OCI-LY1 (cell line): Measurements from ENCODE around the gene BIN1.

Experiments used
- H2AFZ ChIP-seq: fragments of 200-600 bp; sonication (generic), shearing (Covaris generic); 2 replicates; pipeline ENCODE4 v1.6.0; 2014; ENCODE audit warnings: antibody characterized with exemption, mild to moderate bottlenecking, low read length
- H3F3A ChIP-seq: fragments of 200-600 bp; sonication (generic), shearing (Covaris generic); 2 replicates; pipeline ENCODE4 v1.6.0; 2014; ENCODE audit warnings: mild to moderate bottlenecking, antibody characterized with exemption, low read length, moderate library complexity; ENCODE audit not compliant: insufficient read depth
- H3K27ac ChIP-seq: fragments of 200-600 bp; sonication (generic); 2 replicates; pipeline ENCODE4 v1.5.1; 2014; ENCODE audit warnings: low read length, mixed run types, mild to moderate bottlenecking, low read depth; ENCODE audit not compliant: poor library complexity, severe bottlenecking
- H3K27me3 ChIP-seq: fragments of 200-600 bp; sonication (generic); 2 replicates; pipeline ENCODE4 v1.6.0; 2014; ENCODE audit warnings: antibody characterized with exemption, mild to moderate bottlenecking, low read length, moderate library complexity; ENCODE audit not compliant: insufficient read depth
- H3K36me3 ChIP-seq: fragments of 200-600 bp; sonication (generic); 2 replicates; pipeline ENCODE4 v1.6.1; 2014; ENCODE audit warnings: mild to moderate bottlenecking, antibody characterized with exemption, low read length, moderate library complexity, mixed read lengths; ENCODE audit not compliant: insufficient read depth
- H3K4me1 ChIP-seq: fragments of 200-600 bp; sonication (generic); 2 replicates; pipeline ENCODE4 v1.5.1; 2014; ENCODE audit warnings: mild to moderate bottlenecking, low read length, moderate library complexity; ENCODE audit not compliant: insufficient read depth, severe bottlenecking
- H3K4me2 ChIP-seq: fragments of 200-600 bp; sonication (generic), shearing (Covaris generic); 2 replicates; pipeline ENCODE4 v1.6.1; 2014; ENCODE audit warnings: low read length
- H3K4me3 ChIP-seq: fragments of 200-600 bp; sonication (generic); 2 replicates; pipeline ENCODE4 v1.5.1; 2014; ENCODE audit warnings: low read length, low read depth, mild to moderate bottlenecking, mixed read lengths; ENCODE audit not compliant: poor library complexity, severe bottlenecking
- H3K79me2 ChIP-seq: fragments of 200-600 bp; shearing (Covaris generic); 2 replicates; pipeline ENCODE4 v1.6.1; 2016; ENCODE audit warnings: mixed run types, low read length, mixed read lengths; ENCODE audit not compliant: insufficient read depth
- H3K9ac ChIP-seq: fragments of 200-600 bp; sonication (generic), shearing (Covaris generic); 2 replicates; pipeline ENCODE4 v1.6.1; 2014; ENCODE audit warnings: mild to moderate bottlenecking, low read length, mixed read lengths
- H3K9me2 ChIP-seq: fragments of 200-600 bp; sonication (generic), shearing (Covaris generic); 2 replicates; pipeline ENCODE4 v1.6.1; 2014; ENCODE audit warnings: low read depth, mild to moderate bottlenecking, low read length, mixed read lengths
- H3K9me3 ChIP-seq: fragments of 200-600 bp; shearing (Covaris generic); 2 replicates; pipeline ENCODE4 v1.6.1; 2014; ENCODE audit warnings: low read length, mixed read lengths
- H4K20me1 ChIP-seq: fragments of 200-600 bp; sonication (generic), shearing (Covaris generic); 2 replicates; pipeline ENCODE4 v1.6.0; 2016; ENCODE audit warnings: mild to moderate bottlenecking, low read length; ENCODE audit not compliant: insufficient read depth
- CTCF ChIP-seq: fragments of 200-600 bp; sonication (generic), shearing (Covaris generic); IDR thresholded peaks from 2 replicates; pipeline ENCODE4 v1.5.1; 2017; ENCODE audit warnings: mild to moderate bottlenecking, antibody characterized with exemption, low read length, moderate library complexity, mixed read lengths
- EZH2 ChIP-seq: fragments of 200-600 bp; sonication (generic), shearing (Covaris generic); IDR thresholded peaks from 2 replicates; pipeline ENCODE4 v1.8.0; 2017; ENCODE audit warnings: borderline replicate concordance, mixed run types, mild to moderate bottlenecking, antibody characterized with exemption, low read length, moderate library complexity, mixed read lengths

BIN1 gene

GRCh38 chr2:127014630-127015029 is 92.3 kb downstream of the BIN1 start:
- H3K4me3 ChIP-seq, result no peak overlapping the region
- no peak overlapping the region for H3K9ac ChIP-seq
- no peaks in the 10 kb centered on the region for H3K4me1 ChIP-seq
- H3F3A ChIP-seq, result no peaks in the 10 kb centered on the region
- H3K27ac ChIP-seq, result no peak overlapping the region
- no peaks in the 10 kb centered on the region for H3K36me3 ChIP-seq
- H3K27me3 ChIP-seq, result no peaks in the 10 kb centered on the region; the same call in 1 of the 2 replicates
- no peaks in the 10 kb centered on the region for H3K9me2 ChIP-seq
- H3K9me3 ChIP-seq, result no peaks in the 10 kb centered on the region
- no peak overlapping the region for H2AFZ ChIP-seq
- H4K20me1 ChIP-seq, result no peaks in the 10 kb centered on the region
- no peak overlapping the region for H3K4me2 ChIP-seq
- no peaks in the 10 kb centered on the region for H3K79me2 ChIP-seq
- TF ChIP-seq EZH2, result no peak
- TF ChIP-seq CTCF, result no peak

DNA sequence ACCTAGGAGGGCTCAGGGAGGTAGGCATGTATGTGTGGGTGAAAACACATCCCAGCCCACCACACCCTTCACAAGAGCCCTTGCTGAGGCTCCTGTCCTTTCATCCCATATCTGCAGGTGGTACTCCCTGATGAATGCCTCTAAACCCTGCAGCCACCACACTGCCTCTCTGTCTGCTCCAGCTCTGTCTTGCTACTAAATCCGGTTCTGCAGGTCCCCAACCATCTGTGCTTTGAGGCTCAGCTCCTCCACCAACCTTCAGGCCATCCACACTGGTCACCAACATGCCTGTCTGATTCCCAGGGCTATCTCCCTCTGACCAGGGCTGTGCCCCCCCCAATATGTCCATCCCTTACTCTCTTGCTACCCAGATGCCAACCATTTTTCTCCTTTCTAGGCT is 92.7 kb downstream of the BIN1 start:
- no peak overlapping the region for H3K9ac ChIP-seq
- no peaks in the 10 kb centered on the region for H3K9me2 ChIP-seq
- H3K4me3 ChIP-seq, result no peak overlapping the region
- no peaks in the 10 kb centered on the region for H3K4me1 ChIP-seq
- TF ChIP-seq CTCF (no peak), EZH2 (no peak)
- no peak overlapping the region for H3K27ac ChIP-seq
- H3K36me3 ChIP-seq, result no peaks in the 10 kb centered on the region
- no peaks in the 10 kb centered on the region for H3F3A ChIP-seq
- no peak overlapping the region for H3K4me2 ChIP-seq
- no peaks in the 10 kb centered on the region for H4K20me1 ChIP-seq
- H3K27me3 ChIP-seq, result no peaks in the 10 kb centered on the region; the same call in 1 of the 2 replicates
- no peaks in the 10 kb centered on the region for H3K9me3 ChIP-seq
- H2AFZ ChIP-seq, result no peak overlapping the region
- no peaks in the 10 kb centered on the region for H3K79me2 ChIP-seq

DNA sequence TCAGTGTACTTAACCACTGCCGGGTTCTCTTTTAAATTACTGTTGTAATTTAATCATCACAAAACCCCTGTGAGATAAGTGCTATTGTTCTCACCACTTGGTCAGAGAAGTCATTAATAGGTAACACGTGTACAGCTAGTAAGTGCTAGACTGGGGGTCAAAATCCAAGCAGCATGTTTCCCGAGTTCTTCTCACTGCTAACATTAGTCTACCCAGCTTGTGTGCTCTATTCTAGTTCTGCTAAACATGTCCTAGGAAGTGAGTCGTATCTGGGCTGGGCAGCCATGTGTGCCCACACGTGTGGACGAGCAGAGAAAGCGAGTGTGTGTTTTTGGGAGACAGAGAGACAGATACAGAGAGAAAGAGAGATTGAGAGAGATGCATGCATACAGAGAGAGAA is 94.1 kb downstream of the BIN1 start:
- H3K4me1 ChIP-seq, result no peaks in the 10 kb centered on the region

More for the DNA sequence above, 94.1 kb downstream of the BIN1 start:
- Histone ChIP-seq H3K9me3 (no peaks in the 10 kb centered on the region), H3K4me3 (no peak overlapping the region), H3K9ac (no peak overlapping the region), H3K36me3 (no peaks in the 10 kb centered on the region), H3K4me2 (no peak overlapping the region), H4K20me1 (no peaks in the 10 kb centered on the region), H3K9me2 (no peaks in the 10 kb centered on the region), H2AFZ (no peak overlapping the region), H3K27me3 (no peaks in the 10 kb centered on the region; the same call in 1 of the 2 replicates), H3K27ac (no peak overlapping the region), H3K79me2 (no peaks in the 10 kb centered on the region), H3F3A (no peaks in the 10 kb centered on the region)
- no peak for TF ChIP-seq CTCF
- TF ChIP-seq EZH2, result no peak
